H1 (cell line): ENCODE data around the gene TIAM2. TPM values are rescaled to one million over a fixed set of nuclear protein-coding genes. Genes with fewer than 3 reads are reported as not detected.

Experiments used
- CTCF ChIA-PET: fragments of 300-600 bp; sonication (Branson Sonifier 250); formaldehyde crosslinking; loops from one replicate; lab custom pipeline; 2021; ENCODE audit not compliant: partially characterized antibody; lab: Charles Lee
- POLR2A ChIA-PET: fragments of 300-600 bp; sonication (Branson Sonifier 250); formaldehyde crosslinking; loops from one replicate; lab custom pipeline; 2021; ENCODE audit warnings: inconsistent platforms; ENCODE audit not compliant: partially characterized antibody; lab: Charles Lee
- DNase-seq, 2 experiments: peaks; one replicate each; pipeline versions ENCODE4 v3.0.0 to v3.0.0-alpha.2; 2010 to 2022; ENCODE audit warnings: low spot score in 2 of 2, low read depth in 1 of 2, mixed read lengths in 1 of 2
- FAIRE-seq: peaks from 2 replicates; lab custom pipeline; 2011; peaks lifted over from hg19 to GRCh38; lab: Jason Lieb, UNC
- H2AFZ ChIP-seq: 2 replicates; pipeline ENCODE4 v1.8.1; 2012; ENCODE audit warnings: low read length, inconsistent platforms
- H2AK5ac ChIP-seq: 2 replicates; pipeline ENCODE4 v1.6.1; 2013; ENCODE audit warnings: low read depth, low read length
- H2BK120ac ChIP-seq: replicated peaks from 2 replicates; pipeline ENCODE3; 2013; ENCODE audit warnings: low read depth, low read length, inconsistent platforms
- H2BK12ac ChIP-seq: 2 replicates; pipeline ENCODE4 v1.6.1; 2013; ENCODE audit warnings: low read depth, low read length
- H2BK15ac ChIP-seq: 2 replicates; pipeline ENCODE4 v1.6.1; 2013; ENCODE audit warnings: low read length
- H2BK20ac ChIP-seq: 2 replicates; pipeline ENCODE4 v1.6.1; 2013; ENCODE audit warnings: low read length
- H2BK5ac ChIP-seq: 2 replicates; pipeline ENCODE4 v1.6.1; 2013; ENCODE audit warnings: low read depth, low read length
- H3K14ac ChIP-seq: 2 replicates; pipeline ENCODE4 v1.6.1; 2013; ENCODE audit warnings: inconsistent platforms; ENCODE audit not compliant: insufficient read length
- H3K18ac ChIP-seq: 2 replicates; pipeline ENCODE4 v1.6.1; 2013; ENCODE audit warnings: low read length; ENCODE audit errors: extremely low read depth
- H3K23ac ChIP-seq: 2 replicates; pipeline ENCODE4 v1.6.1; 2013; ENCODE audit warnings: inconsistent platforms; ENCODE audit not compliant: insufficient read length
- H3K23me2 ChIP-seq: 2 replicates; pipeline ENCODE4 v1.6.1; 2013; ENCODE audit warnings: low read depth, low read length
- H3K27ac ChIP-seq: 2 replicates; pipeline ENCODE4 v1.6.1; 2011; ENCODE audit warnings: low read depth, low read length, inconsistent platforms
- H3K27me3 ChIP-seq, 4 experiments: replicated peaks in 1 of 4; 1 replicate in 1 of 4; 2 replicates in 3 of 4; pipeline versions ENCODE4 v1.6.1 to v1.8.1; 2011 to 2013; ENCODE audit warnings: low read length in 3 of 4, mild to moderate bottlenecking in 3 of 4, inconsistent platforms in 2 of 4, mixed read lengths in 2 of 4, moderate library complexity in 1 of 4; ENCODE audit not compliant: control insufficient read depth in 3 of 4, insufficient read depth in 3 of 4; ENCODE audit errors: extremely low read depth in 1 of 4
- H3K36me3 ChIP-seq, 4 experiments: 2 replicates each; pipeline versions ENCODE4 v1.6.1 to v1.8.1; 2011 to 2013; ENCODE audit warnings: mild to moderate bottlenecking in 4 of 4, low read length in 3 of 4, moderate library complexity in 2 of 4, control low read depth in 1 of 4, inconsistent platforms in 1 of 4; ENCODE audit not compliant: insufficient read depth in 4 of 4, control insufficient read depth in 2 of 4
- H3K4ac ChIP-seq: replicated peaks from 2 replicates; pipeline ENCODE3; 2013; ENCODE audit warnings: low read length, low read depth, mixed read lengths, inconsistent platforms; ENCODE audit not compliant: insufficient read length
- H3K4me1 ChIP-seq, 4 experiments: replicated peaks in 1 of 4; 1 replicate in 1 of 4; 2 replicates in 3 of 4; pipeline versions ENCODE4 v1.6.1 to v1.8.1; 2011 to 2013; ENCODE audit warnings: low read length in 3 of 4, inconsistent platforms in 2 of 4, mixed read lengths in 1 of 4; ENCODE audit not compliant: insufficient read depth in 4 of 4, control insufficient read depth in 3 of 4
- H3K4me2 ChIP-seq, 2 experiments: 2 replicates each; pipeline versions ENCODE4 v1.6.1 to v1.8.1; 2011 to 2013; ENCODE audit warnings: low read depth in 2 of 2, low read length in 2 of 2, control low read depth in 1 of 2, inconsistent platforms in 1 of 2, mild to moderate bottlenecking in 1 of 2; ENCODE audit not compliant: insufficient read depth in 1 of 2
- H3K4me3 ChIP-seq, 4 experiments: fragments of 200-600, 300-600 bp in 1 of 4; sonication (generic), shearing (Covaris generic), sonication (Bioruptor Twin) in 1 of 4; 2 replicates each; pipeline versions ENCODE4 v1.5.1 to v1.8.1; 2011 to 2016; ENCODE audit warnings: low read length in 4 of 4, low read depth in 3 of 4, control low read depth in 2 of 4, inconsistent platforms in 2 of 4, mild to moderate bottlenecking in 2 of 4, mixed read lengths in 1 of 4, moderate library complexity in 1 of 4; ENCODE audit not compliant: insufficient read depth in 2 of 4; ENCODE audit errors: extremely low read depth in 1 of 4
- H3K56ac ChIP-seq: replicated peaks from 2 replicates; pipeline ENCODE3; 2013; ENCODE audit warnings: low read depth, mild to moderate bottlenecking, mixed read lengths, low read length, inconsistent platforms; ENCODE audit not compliant: insufficient read length
- H3K79me1 ChIP-seq: 2 replicates; pipeline ENCODE4 v1.6.1; 2013; ENCODE audit warnings: low read depth, low read length, control low read depth
- H3K79me2 ChIP-seq, 2 experiments: 2 replicates each; pipeline versions ENCODE4 v1.6.1 to v1.8.1; 2012 to 2013; ENCODE audit warnings: low read length in 2 of 2, mild to moderate bottlenecking in 2 of 2, inconsistent platforms in 1 of 2; ENCODE audit not compliant: insufficient read depth in 2 of 2, control insufficient read depth in 1 of 2
- H3K9ac ChIP-seq, 4 experiments: replicated peaks in 1 of 4; 1 replicate in 1 of 4; 2 replicates in 3 of 4; pipeline versions ENCODE4 v1.6.1 to v1.8.1; 2011 to 2013; ENCODE audit warnings: low read depth in 3 of 4, low read length in 3 of 4, control low read depth in 2 of 4, mild to moderate bottlenecking in 2 of 4, moderate library complexity in 2 of 4, inconsistent platforms in 1 of 4; ENCODE audit errors: extremely low read depth in 1 of 4
- H3K9me3 ChIP-seq, 2 experiments: 2 replicates each; pipeline versions ENCODE4 v1.6.1 to v1.8.1; 2012 to 2013; ENCODE audit warnings: mild to moderate bottlenecking in 2 of 2, moderate library complexity in 2 of 2, control low read depth in 1 of 2, inconsistent platforms in 1 of 2, low read depth in 1 of 2, low read length in 1 of 2, mixed read lengths in 1 of 2; ENCODE audit not compliant: insufficient read depth in 2 of 2
- H4K20me1 ChIP-seq, 2 experiments: replicated peaks in 1 of 2; 2 replicates each; pipeline versions ENCODE3 to v1.8.1; 2011 to 2013; ENCODE audit warnings: inconsistent platforms in 2 of 2, low read length in 2 of 2, mild to moderate bottlenecking in 1 of 2; ENCODE audit not compliant: insufficient read depth in 2 of 2, control insufficient read depth in 1 of 2
- H4K5ac ChIP-seq: 2 replicates; pipeline ENCODE4 v1.6.1; 2013; ENCODE audit warnings: low read length, low read depth, mixed read lengths, inconsistent platforms; ENCODE audit not compliant: insufficient read length
- H4K8ac ChIP-seq: 2 replicates; pipeline ENCODE4 v1.8.0; 2013; ENCODE audit warnings: mild to moderate bottlenecking, moderate library complexity, low read length, inconsistent platforms; ENCODE audit not compliant: insufficient read depth; ENCODE audit errors: extremely low read depth
- H4K91ac ChIP-seq: replicated peaks from 2 replicates; pipeline ENCODE3; 2013; ENCODE audit warnings: low read length, mixed read lengths, inconsistent platforms; ENCODE audit not compliant: insufficient read length
- CHD1 ChIP-seq: IDR thresholded peaks from 2 replicates; pipeline ENCODE4 v1.6.1; 2012; ENCODE audit warnings: low read depth, low read length, improper control_type of control experiment
- CREB1 ChIP-seq: IDR thresholded peaks from 2 replicates; pipeline ENCODE4 v1.6.1; 2012; ENCODE audit warnings: inconsistent platforms
- KDM4A ChIP-seq: IDR thresholded peaks from one replicate; pipeline ENCODE4 v1.7.1; 2012; ENCODE audit warnings: low read depth, mild to moderate bottlenecking, moderate library complexity, low read length, inconsistent platforms; ENCODE audit not compliant: severe bottlenecking
- ZNF274 ChIP-seq: IDR thresholded peaks from 2 replicates; pipeline ENCODE4 v1.7.0; 2012; ENCODE audit warnings: low read length, borderline replicate concordance; ENCODE audit errors: extremely low read depth
- WGBS, 2 experiments: shearing (Covaris generic) in 1 of 2; methylation state at CpG; one replicate each; pipeline versions ENCODE4 v1.1.6 to v1.1.7; 2013 to 2015; ENCODE audit warnings: low lambda C conversion rate in 2 of 2, mixed read lengths in 2 of 2, inconsistent platforms in 1 of 2, low coverage in 1 of 2, missing lambda C conversion rate in 1 of 2; ENCODE audit not compliant: insufficient replicate concordance in 2 of 2, insufficient coverage in 1 of 2, insufficient read length in 1 of 2; ENCODE audit errors: extremely low coverage in 1 of 2, missing lambda C conversion rate in 1 of 2; 5-methylcytosine and 5-hydroxymethylcytosine counted together
- polyA plus RNA-seq, 7 experiments: library from polyadenylated mRNA; depleted of rRNA in 3 of 7; stranded (reverse) in 5 of 7; unstranded in 2 of 7; fragments of >200 nt in 5 of 7; fragments of 200-250 nt in 2 of 7; gene quantifications; 1 replicate in 5 of 7; 2 replicates in 1 of 7; 4 replicates in 1 of 7; pipeline versions ENCODE4 v1.2.1 to v1.2.3, GENCODE V29; 2011 to 2013; ENCODE audit warnings: missing spikeins in 2 of 7, mixed read lengths in 2 of 7
- total RNA-seq: library from RNA; stranded (reverse); fragmentation: NEBNext Ultra II Directional; extraction: Animal tissue kit (Norgen Biotek cat#: 25700); gene quantifications from 2 replicates; pipeline ENCODE4 v1.2.1, GENCODE V29; 2021

Gene TIAM2
- total and polyA plus RNA-seq, 2 of the 8 experiments (the other 6 are each of a cell fraction or from before 2014, with no cell fraction given): 7.4 to 23.9 TPM

DNA sequence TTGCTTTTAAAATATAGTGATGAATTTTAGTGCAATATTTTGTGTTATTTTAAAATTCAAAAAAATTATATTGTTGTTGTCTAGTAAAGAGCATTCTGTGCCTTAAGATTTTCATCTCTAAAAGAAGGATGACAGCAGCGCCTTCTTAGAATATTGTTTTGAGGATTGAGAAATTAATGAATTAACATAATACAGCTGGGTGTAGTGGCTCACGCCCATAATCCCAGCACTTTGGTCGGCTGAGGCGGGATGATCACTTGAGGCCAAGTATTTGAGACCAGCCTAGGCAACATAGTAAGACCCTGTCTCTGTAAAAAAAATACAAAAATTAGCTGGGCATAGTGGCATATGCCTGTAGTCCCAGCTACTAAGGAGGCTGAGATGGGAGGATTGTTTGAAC is 6.8 kb downstream of the TIAM2 start:
- H4K20me1 ChIP-seq: peaks cover 4 to 6% of the 10 kb centered on the region in 2 experiments
- TF ChIP-seq CREB1: no peak
- TF ChIP-seq CHD1: no peak
- TF ChIP-seq ZNF274: no peak
- TF ChIP-seq KDM4A: no peak
- CTCF ChIA-PET: interaction anchor here (0.6 to 1.3 kb wide), 4 partner anchors 10 to 525 kb away, joined by 3 to 4 read pairs (median 3); no protein-coding TSS in a partner anchor
- H3K4me3 ChIP-seq: no peak overlapping the region
- H3K79me1 ChIP-seq: peaks cover 1% of the 10 kb centered on the region; the same call in 1 of the 2 replicates
- H3K36me3 ChIP-seq: no peaks in the 10 kb centered on the region
- WGBS, 2 experiments: 92% methylated on average over 4 of the region's 4 CpGs; no CpG with 5 or more reads in 1 of the 2 experiments
- H3K56ac ChIP-seq: no peak overlapping the region
- H2AK5ac ChIP-seq: no peak overlapping the region
- no peak overlapping the region for H3K18ac ChIP-seq
- H3K23me2 ChIP-seq: no peaks in the 10 kb centered on the region
- no peak overlapping the region for H3K4ac ChIP-seq
- no peaks in the 10 kb centered on the region for H3K27me3 ChIP-seq
- no peak overlapping the region for H4K91ac ChIP-seq
- H2AFZ ChIP-seq: no peak overlapping the region
- no peak overlapping the region for H3K4me2 ChIP-seq
- no peak overlapping the region for H2BK5ac ChIP-seq
- no peak overlapping the region for H3K9ac ChIP-seq
- H2BK120ac ChIP-seq: no peak overlapping the region
- no peak overlapping the region for H3K27ac ChIP-seq
- H3K23ac ChIP-seq: no peak overlapping the region
- H2BK15ac ChIP-seq: no peak overlapping the region
- DNase-seq (no peak), FAIRE-seq (no peak)
- H4K8ac ChIP-seq: no peak overlapping the region
- H2BK20ac ChIP-seq: no peak overlapping the region
- H3K79me2 ChIP-seq: peaks cover 2 to 38% of the 10 kb centered on the region in 2 experiments; a peak in 2 of 4 replicates
- no peak overlapping the region for H2BK12ac ChIP-seq
- H3K4me1 ChIP-seq: peaks cover under 1 to 2% (median 1%) of the 10 kb centered on the region in 4 experiments; a peak in 6 of 7 replicates
- POLR2A ChIA-PET: interaction anchor here (0.9 kb wide), 1 partner anchor 267 kb away, joined by 3 read pairs; no protein-coding TSS in a partner anchor
- H3K9me3 ChIP-seq: no peaks in the 10 kb centered on the region
- no peak overlapping the region for H4K5ac ChIP-seq
- H3K14ac ChIP-seq: no peak overlapping the region
